A673 (cell line): ENCODE measurements around the gene PRRC2B. TPM values are rescaled to one million over a fixed set of nuclear protein-coding genes. Genes with fewer than 3 reads are reported as not detected.
A peak's percentile ranks its signal among the peaks of the same experiment; 100 is the strongest.

Experiments used
- BruUV-seq: library from RNA; stranded (reverse); fragments of 400-500 nt; replicated peaks from 2 replicates; lab custom pipeline; 2021; lab: Mats Ljungman, UMichigan
- CTCF ChIA-PET: fragments of 300-600 bp; sonication (Branson Sonifier 250); formaldehyde crosslinking; loops from one replicate; lab custom pipeline; 2022; ENCODE audit warnings: antibody characterized with exemption; lab: Charles Lee
- POLR2A ChIA-PET: fragments of 300-600 bp; sonication (Branson Sonifier 250); formaldehyde crosslinking; loops from one replicate; lab custom pipeline; 2022; ENCODE audit warnings: antibody characterized with exemption; ENCODE audit not compliant: low non-redundant PET; lab: Charles Lee
- DNase-seq: peaks from one replicate; pipeline ENCODE4 v3.0.0-alpha.2; 2015; ENCODE audit warnings: low spot score
- H3K27ac ChIP-seq: fragments of 200-600 bp; sonication (generic); 2 replicates; pipeline ENCODE4 v1.5.1; 2016; ENCODE audit warnings: mixed run types, low read depth, mild to moderate bottlenecking, mixed read lengths, antibody characterized with exemption, low read length; ENCODE audit not compliant: poor library complexity, severe bottlenecking
- H3K27me3 ChIP-seq: fragments of 200-600 bp; sonication (generic); replicated peaks from 2 replicates; pipeline ENCODE4 v1.6.1; 2017; ENCODE audit warnings: mixed run types, low read depth, mild to moderate bottlenecking, mixed read lengths, antibody characterized with exemption, low read length; ENCODE audit not compliant: insufficient read depth, poor library complexity
- H3K36me3 ChIP-seq: fragments of 200-600 bp; sonication (generic); 2 replicates; pipeline ENCODE4 v1.6.1; 2016; ENCODE audit warnings: mixed run types, mild to moderate bottlenecking, mixed read lengths, antibody characterized with exemption, low read length; ENCODE audit not compliant: insufficient read depth, poor library complexity, severe bottlenecking
- H3K4me1 ChIP-seq: fragments of 200-600 bp; sonication (generic); 2 replicates; pipeline ENCODE4 v1.6.1; 2017; ENCODE audit warnings: mixed run types, mild to moderate bottlenecking, mixed read lengths, antibody characterized with exemption, low read length; ENCODE audit not compliant: insufficient read depth, poor library complexity, severe bottlenecking
- H3K4me3 ChIP-seq: fragments of 200-600 bp; sonication (generic); 2 replicates; pipeline ENCODE4 v1.5.1; 2016; ENCODE audit warnings: low read depth, mixed run types, mild to moderate bottlenecking, mixed read lengths, low read length; ENCODE audit not compliant: poor library complexity, severe bottlenecking
- H3K9me3 ChIP-seq: fragments of 200-600 bp; sonication (generic); 2 replicates; pipeline ENCODE4 v1.6.1; 2016; ENCODE audit warnings: mixed run types, low read depth, mild to moderate bottlenecking, mixed read lengths, antibody characterized with exemption, low read length; ENCODE audit not compliant: poor library complexity, severe bottlenecking
- EZH2 ChIP-seq: fragments of 200-600 bp; sonication (generic); IDR thresholded peaks from 2 replicates; pipeline ENCODE4 v1.6.1; 2017; ENCODE audit warnings: borderline replicate concordance, low read depth, mild to moderate bottlenecking, mixed read lengths, antibody characterized with exemption, low read length; ENCODE audit not compliant: poor library complexity, severe bottlenecking
- intact Hi-C: fragments of 100-400 bp; cut with micrococcal nuclease; formaldehyde crosslinking; loops from one replicate; pipeline ENCODE4 v1.10.0; 2022; ENCODE audit not compliant: unreplicated experiment
- total RNA-seq: library from RNA; stranded (reverse); gene quantifications from 2 replicates; pipeline ENCODE4 v1.2.3, GENCODE V29; 2021
- TF ChIP-seq, protein P1 (sequence below): fragments of 300-800, 200-600 bp; sonication (generic); conservative IDR thresholded peaks from 2 replicates; pipeline ENCODE4 v1.5.1; 2017; ENCODE audit warnings: low read depth, mild to moderate bottlenecking, antibody characterized with exemption, low read length, moderate library complexity, mixed read lengths

PRRC2B gene
- total RNA-seq, 1 experiment from 2014 or later, result 317 TPM

DNA sequence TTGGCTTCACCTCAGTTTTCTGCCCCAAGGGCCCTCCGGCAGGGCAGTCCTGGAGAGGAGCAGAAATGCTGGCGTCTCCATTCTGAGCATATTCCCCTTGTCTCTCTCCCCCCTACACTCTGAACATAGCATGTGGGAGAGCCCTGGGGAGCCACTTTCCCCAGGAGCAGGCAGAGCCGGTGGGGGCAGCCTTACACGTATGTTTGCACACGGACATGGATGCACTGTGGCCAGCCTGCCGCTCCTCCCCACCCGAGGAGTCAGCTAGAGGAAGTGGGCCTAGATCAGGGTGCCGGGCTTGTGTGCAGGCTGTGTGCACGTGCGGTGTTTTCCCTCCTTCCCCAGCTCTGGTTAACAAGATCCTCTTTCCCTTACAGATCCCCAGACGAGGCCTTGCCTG is 83.5 kb downstream of the PRRC2B start:
- Histone ChIP-seq H3K4me1 (no peaks in the 10 kb centered on the region), H3K4me3 (no peak overlapping the region), H3K27me3 (no peaks in the 10 kb centered on the region), H3K9me3 (no peaks in the 10 kb centered on the region), H3K36me3 (peaks cover 97% of the 10 kb centered on the region), H3K27ac (no peak overlapping the region)
- CTCF ChIA-PET, result interaction anchor here (0.7 to 0.9 kb wide), 2 partner anchors 23 to 128 kb away, joined by 3 read pairs; no protein-coding TSS in a partner anchor
- intact Hi-C loops, result no loop called here
- no TSS peak for BruUV-seq
- POLR2A ChIA-PET, result no interaction called here
- DNase-seq, result no peak
- TF ChIP-seq, protein P1, sequence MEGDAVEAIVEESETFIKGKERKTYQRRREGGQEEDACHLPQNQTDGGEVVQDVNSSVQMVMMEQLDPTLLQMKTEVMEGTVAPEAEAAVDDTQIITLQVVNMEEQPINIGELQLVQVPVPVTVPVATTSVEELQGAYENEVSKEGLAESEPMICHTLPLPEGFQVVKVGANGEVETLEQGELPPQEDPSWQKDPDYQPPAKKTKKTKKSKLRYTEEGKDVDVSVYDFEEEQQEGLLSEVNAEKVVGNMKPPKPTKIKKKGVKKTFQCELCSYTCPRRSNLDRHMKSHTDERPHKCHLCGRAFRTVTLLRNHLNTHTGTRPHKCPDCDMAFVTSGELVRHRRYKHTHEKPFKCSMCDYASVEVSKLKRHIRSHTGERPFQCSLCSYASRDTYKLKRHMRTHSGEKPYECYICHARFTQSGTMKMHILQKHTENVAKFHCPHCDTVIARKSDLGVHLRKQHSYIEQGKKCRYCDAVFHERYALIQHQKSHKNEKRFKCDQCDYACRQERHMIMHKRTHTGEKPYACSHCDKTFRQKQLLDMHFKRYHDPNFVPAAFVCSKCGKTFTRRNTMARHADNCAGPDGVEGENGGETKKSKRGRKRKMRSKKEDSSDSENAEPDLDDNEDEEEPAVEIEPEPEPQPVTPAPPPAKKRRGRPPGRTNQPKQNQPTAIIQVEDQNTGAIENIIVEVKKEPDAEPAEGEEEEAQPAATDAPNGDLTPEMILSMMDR, result no peak
- no peak for TF ChIP-seq EZH2

DNA sequence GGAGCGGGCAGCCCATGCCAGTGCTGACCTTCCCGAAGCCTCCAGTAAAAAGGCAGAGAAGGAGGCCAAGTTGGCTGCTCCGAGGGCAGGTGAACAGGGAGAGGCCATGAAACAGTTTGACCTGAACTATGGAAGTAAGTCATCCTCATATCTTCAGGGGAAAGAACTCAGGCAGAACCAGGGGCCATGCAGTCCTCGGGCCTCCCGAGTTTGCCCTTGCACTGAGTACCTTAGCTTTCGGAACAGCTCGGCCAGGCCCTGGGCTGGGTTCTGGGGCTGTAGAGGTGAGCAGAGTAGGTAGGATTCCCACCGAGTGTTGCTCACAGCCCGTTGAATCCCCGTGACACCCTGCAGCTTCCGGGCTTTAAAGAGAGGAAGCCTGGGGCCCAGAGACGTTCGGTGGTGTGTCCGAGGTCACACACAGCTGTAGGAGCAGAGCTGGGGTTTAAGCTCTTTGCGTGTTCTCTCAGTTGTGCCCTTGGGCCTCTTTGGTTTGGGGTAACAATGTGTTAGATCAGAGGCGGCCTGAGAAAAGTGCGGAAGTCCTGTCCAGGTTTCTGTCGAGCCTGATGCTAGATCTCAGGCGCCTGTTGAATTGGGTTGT is 84.0 kb downstream of the PRRC2B start:
- no peak for TF ChIP-seq EZH2
- TF ChIP-seq, protein P1, result no peak
- Histone ChIP-seq H3K27ac (no peak overlapping the region), H3K4me3 (no peak overlapping the region), H3K4me1 (no peaks in the 10 kb centered on the region), H3K27me3 (no peaks in the 10 kb centered on the region), H3K9me3 (no peaks in the 10 kb centered on the region), H3K36me3 (peaks cover 98% of the 10 kb centered on the region)
- ChIA-PET POLR2A (no interaction called here), CTCF (interaction anchor here (0.7 to 0.9 kb wide), 2 partner anchors 22 to 128 kb away, joined by 3 read pairs; no protein-coding TSS in a partner anchor)
- BruUV-seq, result no TSS peak
- intact Hi-C loops, result loop anchor here (1.0 kb wide), 1 partner anchor 128 kb away; no protein-coding TSS in a partner anchor
- no peak for DNase-seq

DNA sequence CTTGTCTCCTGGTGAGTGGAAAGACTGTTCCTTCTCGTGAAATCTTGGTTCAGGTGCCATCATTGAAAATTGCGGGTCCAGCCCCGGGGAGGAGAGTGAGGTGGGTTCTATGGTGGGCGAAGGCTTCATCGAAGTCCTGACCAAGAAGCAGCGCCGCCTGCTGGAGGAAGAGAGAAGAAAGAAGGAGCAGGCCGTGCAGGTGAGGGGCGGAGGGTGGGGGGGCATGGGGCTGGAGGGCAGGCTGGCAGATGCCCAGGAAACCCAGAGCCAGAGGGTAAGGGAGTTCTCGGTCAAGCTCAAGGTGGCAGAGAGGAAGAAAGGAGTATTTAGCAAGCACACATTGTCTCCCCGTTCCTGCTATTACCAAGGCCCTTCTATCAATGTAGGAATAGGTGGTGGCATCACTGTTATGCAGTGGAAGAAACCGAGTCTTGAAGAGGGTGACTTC is 84.6 kb downstream of the PRRC2B start:
- Histone ChIP-seq H3K9me3 (no peaks in the 10 kb centered on the region), H3K27ac (no peak overlapping the region), H3K27me3 (no peaks in the 10 kb centered on the region), H3K4me3 (no peak overlapping the region), H3K36me3 (peaks cover 98% of the 10 kb centered on the region), H3K4me1 (no peaks in the 10 kb centered on the region)
- CTCF ChIA-PET, result no interaction called here
- intact Hi-C loops, result loop anchor here (1.0 kb wide), 1 partner anchor 128 kb away; no protein-coding TSS in a partner anchor
- POLR2A ChIA-PET, result no interaction called here
- no TSS peak for BruUV-seq
- DNase-seq, result peak; percentile 66
- no peak for TF ChIP-seq EZH2
- TF ChIP-seq, protein P1, result peak; percentile 74
